ENCODE results near the gene SGPP2. TPM values are rescaled to one million over a fixed set of nuclear protein-coding genes. Genes with fewer than 3 reads are reported as not detected.

Gene SGPP2
- total and polyA plus RNA-seq, 2 donors from 2014 or later: 8.2 to 89.8 TPM

DNA sequence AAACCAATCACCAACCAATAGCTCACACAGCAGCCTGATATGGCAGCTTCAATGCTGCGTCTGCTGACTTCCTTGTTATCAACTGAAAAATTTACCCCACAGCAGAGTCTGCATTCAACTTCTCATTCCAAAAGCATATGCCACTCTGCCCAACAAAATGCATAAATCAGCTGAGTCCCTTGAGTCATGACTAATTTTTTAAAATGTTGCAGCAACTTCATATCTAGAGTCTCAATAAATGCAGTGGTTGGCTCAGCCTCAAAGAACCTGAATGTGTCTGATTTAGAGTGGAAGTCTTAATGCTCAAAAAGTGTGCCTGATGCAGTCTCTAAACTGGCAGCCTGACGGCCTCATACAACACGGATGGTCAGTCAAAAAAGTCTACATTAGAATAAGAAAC is 185.0 kb downstream of the SGPP2 start:
- FAIRE-seq (no peak), DNase-seq (no peak)
- Histone ChIP-seq H3K27ac (ENCODE audit: low read depth in 2 of 2, low read length in 2 of 2) (no peak overlapping the region), H3K9ac (ENCODE audit: low read length in 3 of 3) (no peak overlapping the region), H3K9me3 (ENCODE audit: control insufficient read depth in 2 of 3, insufficient read depth in 1 of 3, low read length in 3 of 3) (no peaks in the 10 kb centered on the region), H3K36me3 (ENCODE audit: control insufficient read depth in 2 of 3, insufficient read depth in 3 of 3, low read length in 3 of 3) (peaks cover 2 to 8% (median 4%) of the 10 kb centered on the region in 3 donors), H3K4me1 (ENCODE audit: control insufficient read depth in 2 of 3, insufficient read depth in 2 of 3, low read depth in 1 of 3, low read length in 3 of 3) (no peaks in the 10 kb centered on the region), H3K4me3 (ENCODE audit: low read length in 3 of 3) (no peak overlapping the region), H3K27me3 (ENCODE audit: control insufficient read depth, insufficient read depth, low read length) (no peaks in the 10 kb centered on the region)
- TF ChIP-seq, protein P1, sequence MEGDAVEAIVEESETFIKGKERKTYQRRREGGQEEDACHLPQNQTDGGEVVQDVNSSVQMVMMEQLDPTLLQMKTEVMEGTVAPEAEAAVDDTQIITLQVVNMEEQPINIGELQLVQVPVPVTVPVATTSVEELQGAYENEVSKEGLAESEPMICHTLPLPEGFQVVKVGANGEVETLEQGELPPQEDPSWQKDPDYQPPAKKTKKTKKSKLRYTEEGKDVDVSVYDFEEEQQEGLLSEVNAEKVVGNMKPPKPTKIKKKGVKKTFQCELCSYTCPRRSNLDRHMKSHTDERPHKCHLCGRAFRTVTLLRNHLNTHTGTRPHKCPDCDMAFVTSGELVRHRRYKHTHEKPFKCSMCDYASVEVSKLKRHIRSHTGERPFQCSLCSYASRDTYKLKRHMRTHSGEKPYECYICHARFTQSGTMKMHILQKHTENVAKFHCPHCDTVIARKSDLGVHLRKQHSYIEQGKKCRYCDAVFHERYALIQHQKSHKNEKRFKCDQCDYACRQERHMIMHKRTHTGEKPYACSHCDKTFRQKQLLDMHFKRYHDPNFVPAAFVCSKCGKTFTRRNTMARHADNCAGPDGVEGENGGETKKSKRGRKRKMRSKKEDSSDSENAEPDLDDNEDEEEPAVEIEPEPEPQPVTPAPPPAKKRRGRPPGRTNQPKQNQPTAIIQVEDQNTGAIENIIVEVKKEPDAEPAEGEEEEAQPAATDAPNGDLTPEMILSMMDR (IDR thresholded peaks at IDR 0.05; ENCODE audit: borderline replicate concordance, extremely low read depth, insufficient read depth): no peak
- intact Hi-C loops (cut with DNase I): no loop called here

Other genes starting within 250 kb of the SGPP2 start
- not detected for gene PAX3, start 125.5 kb upstream of the SGPP2 start, total RNA-seq
- not detected for gene PAX3, start 125.5 kb upstream of the SGPP2 start, polyA plus RNA-seq (ENCODE audit: insufficient read depth, low read depth, low replicate concordance)
- gene FARSB, start 231.5 kb downstream of the SGPP2 start, total RNA-seq: 17.1 TPM
- gene FARSB, start 231.5 kb downstream of the SGPP2 start, polyA plus RNA-seq (ENCODE audit: insufficient read depth, low read depth, low replicate concordance): 18.2 TPM
- gene MOGAT1, start 247.1 kb downstream of the SGPP2 start, total RNA-seq: not detected
- gene MOGAT1, start 247.1 kb downstream of the SGPP2 start, polyA plus RNA-seq (ENCODE audit: insufficient read depth, low read depth, low replicate concordance): not detected